22Rv1 (cell line): ENCODE results near the gene MAMLD1.
A peak's percentile ranks its signal among the peaks of the same experiment; 100 is the strongest.

Experiments
- H3K27ac ChIP-seq: fragments of 450-650 bp; 2 replicates; pipeline ENCODE4 v1.5.1; 2017
- CTCF ChIP-seq: fragments of 450-650 bp; IDR thresholded peaks from 2 replicates; pipeline ENCODE4 v1.5.1; 2017; ENCODE audit warnings: mild to moderate bottlenecking
- ZFX ChIP-seq: fragments of 450-650 bp; IDR thresholded peaks from 2 replicates; pipeline ENCODE4 v1.6.1; 2017; ENCODE audit warnings: antibody characterized with exemption, borderline replicate concordance

Gene MAMLD1

GRCh38 chrX:150363561-150364346 is 637 bp downstream of the MAMLD1 start:
- no peak overlapping the region; the same call in 1 of the 2 replicates for H3K27ac ChIP-seq
- TF ChIP-seq ZFX: no peak
- no peak for TF ChIP-seq CTCF

- TF ChIP-seq ZFX (no peak), CTCF (no peak)
- no peak overlapping the region; the same call in 1 of the 2 replicates for H3K27ac ChIP-seq
These were observed 1.4 kb downstream of the MAMLD1 start for GRCh38 chrX:150364347-150365050.

- TF ChIP-seq CTCF (peak; percentile 69), ZFX (no peak)
- no peak overlapping the region for H3K27ac ChIP-seq
These were observed 2.2 kb downstream of the MAMLD1 start for GRCh38 chrX:150365051-150365989.

- TF ChIP-seq CTCF (no peak), ZFX (no peak)
- no peak overlapping the region for H3K27ac ChIP-seq
These were observed 3.1 kb downstream of the MAMLD1 start for GRCh38 chrX:150365990-150366911.

GRCh38 chrX:150366951-150367545 is 3.9 kb downstream of the MAMLD1 start:
- TF ChIP-seq ZFX: no peak
- TF ChIP-seq CTCF: no peak
- H3K27ac ChIP-seq: no peak overlapping the region

GRCh38 chrX:150370589-150371312 is 7.6 kb downstream of the MAMLD1 start:
- no peak for TF ChIP-seq CTCF
- TF ChIP-seq ZFX: no peak
- H3K27ac ChIP-seq: no peak overlapping the region
